SU-DHL-6 (cell line): ENCODE results near the gene PKNOX2.

Source experiments
- H2AFZ ChIP-seq: fragments of 200-600 bp; sonication (generic); 2 replicates; pipeline ENCODE4 v1.6.1; 2014; ENCODE audit warnings: low read depth, mild to moderate bottlenecking, moderate library complexity, mixed read lengths, antibody characterized with exemption, low read length; ENCODE audit not compliant: severe bottlenecking
- H3F3A ChIP-seq: fragments of 200-600 bp; shearing (Covaris generic); 2 replicates; pipeline ENCODE4 v1.6.0; 2016; ENCODE audit warnings: antibody characterized with exemption, mild to moderate bottlenecking; ENCODE audit not compliant: insufficient read depth
- H3K27ac ChIP-seq: fragments of 200-600 bp; sonication (generic); 2 replicates; pipeline ENCODE4 v1.5.1; 2016; ENCODE audit warnings: low read depth, mild to moderate bottlenecking, low read length, moderate library complexity, mixed read lengths
- H3K27me3 ChIP-seq: fragments of 200-600 bp; sonication (generic), shearing (Covaris generic); 2 replicates; pipeline ENCODE4 v1.6.0; 2014; ENCODE audit warnings: mild to moderate bottlenecking, low read length
- H3K36me3 ChIP-seq: fragments of 200-600 bp; sonication (generic); 2 replicates; pipeline ENCODE4 v1.6.1; 2014; ENCODE audit warnings: mild to moderate bottlenecking, low read length, mixed read lengths
- H3K4me2 ChIP-seq: fragments of 300-600, 200-600 bp; shearing (Covaris generic), sonication (generic); 2 replicates; pipeline ENCODE4 v1.6.0; 2014; ENCODE audit warnings: low read length, low read depth, mild to moderate bottlenecking; ENCODE audit not compliant: poor library complexity, severe bottlenecking
- H3K4me3 ChIP-seq: fragments of 200-600 bp; sonication (generic); 2 replicates; pipeline ENCODE4 v1.5.1; 2014; ENCODE audit warnings: antibody characterized with exemption, low read length, mild to moderate bottlenecking, mixed read lengths; ENCODE audit not compliant: insufficient read depth, poor library complexity, severe bottlenecking
- H3K79me2 ChIP-seq: fragments of 200-600 bp; sonication (generic); 2 replicates; pipeline ENCODE4 v1.6.1; 2014; ENCODE audit warnings: mild to moderate bottlenecking, low read length, moderate library complexity; ENCODE audit not compliant: insufficient read depth
- H3K9ac ChIP-seq: fragments of 200-600 bp; sonication (generic); 2 replicates; pipeline ENCODE4 v1.7.0; 2014; ENCODE audit warnings: mild to moderate bottlenecking, low read length
- H3K9me2 ChIP-seq: fragments of 200-600 bp; sonication (generic); replicated peaks from 2 replicates; pipeline ENCODE4 v1.6.1; 2014; ENCODE audit warnings: low read length; ENCODE audit not compliant: insufficient read depth
- H3K9me3 ChIP-seq: fragments of 200-600 bp; sonication (generic); 2 replicates; pipeline ENCODE4 v1.6.1; 2014; ENCODE audit warnings: low read length, mixed read lengths; ENCODE audit not compliant: insufficient read depth
- H4K20me1 ChIP-seq: fragments of 200-600 bp; sonication (generic); 2 replicates; pipeline ENCODE4 v1.6.1; 2014; ENCODE audit warnings: low read depth, mild to moderate bottlenecking, antibody characterized with exemption, low read length, moderate library complexity, mixed read lengths
- EZH2phosphoT487 ChIP-seq: fragments of 200-600 bp; sonication (generic), shearing (Covaris generic); conservative IDR thresholded peaks from 2 replicates; pipeline ENCODE4 v1.6.1; 2018; ENCODE audit warnings: mild to moderate bottlenecking, antibody characterized with exemption, low read length, moderate library complexity, mixed read lengths
- TF ChIP-seq, protein P1 (sequence below): fragments of 200-600 bp; sonication (generic); IDR thresholded peaks from one replicate; pipeline ENCODE4 v1.5.1; 2017; ENCODE audit warnings: antibody characterized with exemption, mild to moderate bottlenecking, low read length, moderate library complexity; ENCODE audit not compliant: insufficient read depth, poor library complexity, severe bottlenecking

Gene PKNOX2

DNA sequence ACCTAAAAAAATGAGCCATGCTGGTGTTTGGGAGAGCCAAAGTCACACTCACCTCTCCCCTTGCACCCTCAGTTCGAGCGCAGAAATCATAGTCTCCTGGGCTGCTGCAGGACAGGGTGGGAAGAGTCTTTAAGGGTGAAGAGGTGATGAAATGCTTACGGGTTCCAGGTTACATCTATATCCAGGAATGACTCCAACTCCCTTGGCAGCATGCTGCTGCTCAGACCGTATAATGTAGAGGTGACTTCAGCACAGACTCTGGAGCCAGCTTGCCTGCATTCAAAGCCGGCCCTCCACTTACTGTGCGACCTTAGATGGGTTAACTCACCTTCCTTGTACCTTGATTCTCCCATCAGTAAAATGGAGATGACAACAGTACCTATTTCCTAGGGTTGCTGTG is 17.3 kb upstream of the PKNOX2 start:
- no peak overlapping the region for H3K4me3 ChIP-seq
- no peak for TF ChIP-seq EZH2phosphoT487
- TF ChIP-seq, protein P1, sequence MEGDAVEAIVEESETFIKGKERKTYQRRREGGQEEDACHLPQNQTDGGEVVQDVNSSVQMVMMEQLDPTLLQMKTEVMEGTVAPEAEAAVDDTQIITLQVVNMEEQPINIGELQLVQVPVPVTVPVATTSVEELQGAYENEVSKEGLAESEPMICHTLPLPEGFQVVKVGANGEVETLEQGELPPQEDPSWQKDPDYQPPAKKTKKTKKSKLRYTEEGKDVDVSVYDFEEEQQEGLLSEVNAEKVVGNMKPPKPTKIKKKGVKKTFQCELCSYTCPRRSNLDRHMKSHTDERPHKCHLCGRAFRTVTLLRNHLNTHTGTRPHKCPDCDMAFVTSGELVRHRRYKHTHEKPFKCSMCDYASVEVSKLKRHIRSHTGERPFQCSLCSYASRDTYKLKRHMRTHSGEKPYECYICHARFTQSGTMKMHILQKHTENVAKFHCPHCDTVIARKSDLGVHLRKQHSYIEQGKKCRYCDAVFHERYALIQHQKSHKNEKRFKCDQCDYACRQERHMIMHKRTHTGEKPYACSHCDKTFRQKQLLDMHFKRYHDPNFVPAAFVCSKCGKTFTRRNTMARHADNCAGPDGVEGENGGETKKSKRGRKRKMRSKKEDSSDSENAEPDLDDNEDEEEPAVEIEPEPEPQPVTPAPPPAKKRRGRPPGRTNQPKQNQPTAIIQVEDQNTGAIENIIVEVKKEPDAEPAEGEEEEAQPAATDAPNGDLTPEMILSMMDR: no peak
- H3F3A ChIP-seq: no peaks in the 10 kb centered on the region
- H3K27me3 ChIP-seq: no peaks in the 10 kb centered on the region
- no peak overlapping the region for H3K4me2 ChIP-seq
- H3K9me2 ChIP-seq: no peaks in the 10 kb centered on the region
- no peaks in the 10 kb centered on the region for H4K20me1 ChIP-seq
- no peak overlapping the region for H3K27ac ChIP-seq
- H3K36me3 ChIP-seq: no peaks in the 10 kb centered on the region
- no peaks in the 10 kb centered on the region for H3K9me3 ChIP-seq
- H2AFZ ChIP-seq: no peak overlapping the region
- H3K9ac ChIP-seq: no peak overlapping the region
- no peaks in the 10 kb centered on the region for H3K79me2 ChIP-seq

DNA sequence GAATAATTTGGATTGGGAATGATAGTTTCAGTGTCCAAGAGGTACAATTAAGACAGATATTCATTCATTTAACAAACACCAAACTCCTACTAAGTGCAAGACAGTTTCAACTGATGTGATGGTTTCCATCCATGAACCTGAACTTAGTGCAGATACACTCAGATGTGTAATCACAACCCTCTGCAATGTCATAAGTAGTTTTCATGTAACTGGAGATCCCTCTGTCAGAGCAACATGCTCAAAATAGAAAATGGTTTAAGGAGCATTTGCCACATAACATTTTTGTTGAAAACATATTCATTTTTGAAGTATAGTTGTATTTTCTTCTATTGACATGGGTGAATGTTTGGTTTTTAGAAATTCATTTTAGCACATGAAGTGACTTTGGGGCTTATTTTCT is 16.5 kb upstream of the PKNOX2 start:
- TF ChIP-seq, protein P1: no peak
- TF ChIP-seq EZH2phosphoT487: no peak
- H3K9me3 ChIP-seq: no peaks in the 10 kb centered on the region
- no peak overlapping the region for H2AFZ ChIP-seq
- H3F3A ChIP-seq: no peaks in the 10 kb centered on the region
- H3K9ac ChIP-seq: no peak overlapping the region
- no peaks in the 10 kb centered on the region for H3K9me2 ChIP-seq
- H4K20me1 ChIP-seq: no peaks in the 10 kb centered on the region
- H3K4me2 ChIP-seq: no peak overlapping the region
- no peaks in the 10 kb centered on the region for H3K36me3 ChIP-seq
- H3K27me3 ChIP-seq: no peaks in the 10 kb centered on the region
- H3K79me2 ChIP-seq: no peaks in the 10 kb centered on the region
- no peak overlapping the region for H3K4me3 ChIP-seq
- H3K27ac ChIP-seq: no peak overlapping the region

DNA sequence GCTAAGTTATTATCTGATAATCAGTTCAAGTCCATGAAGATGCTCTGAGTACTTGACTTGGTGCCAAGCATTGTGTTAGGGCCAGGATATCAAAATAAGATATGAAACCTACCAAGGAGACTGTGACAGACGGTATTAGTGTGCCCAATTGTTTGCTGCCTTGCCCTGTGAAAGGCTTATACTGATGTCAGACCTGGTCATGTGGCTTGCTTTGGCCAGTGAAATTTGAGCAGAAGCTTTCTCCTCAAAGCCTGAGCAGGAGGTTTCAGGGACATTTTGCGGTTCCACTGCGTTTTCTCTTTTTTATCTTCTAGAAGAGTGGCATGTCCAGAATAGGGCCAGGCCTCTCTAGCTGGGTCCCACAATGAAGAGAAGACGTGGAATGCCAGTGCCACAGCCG is 15.8 kb upstream of the PKNOX2 start:
- H3K79me2 ChIP-seq: no peaks in the 10 kb centered on the region
- no peak overlapping the region for H3K4me2 ChIP-seq
- H3K9me2 ChIP-seq: no peaks in the 10 kb centered on the region
- no peaks in the 10 kb centered on the region for H3K36me3 ChIP-seq
- no peaks in the 10 kb centered on the region for H3K27me3 ChIP-seq
- no peaks in the 10 kb centered on the region for H4K20me1 ChIP-seq
- no peak overlapping the region for H2AFZ ChIP-seq
- H3K4me3 ChIP-seq: no peak overlapping the region
- H3K9me3 ChIP-seq: no peaks in the 10 kb centered on the region
- H3F3A ChIP-seq: no peaks in the 10 kb centered on the region
- no peak overlapping the region for H3K27ac ChIP-seq
- H3K9ac ChIP-seq: no peak overlapping the region
- TF ChIP-seq, protein P1: no peak
- TF ChIP-seq EZH2phosphoT487: no peak
